AG10803 (cell line): ENCODE measurements around the gene ABHD13.
A peak's percentile ranks its signal among the peaks of the same experiment; 100 is the strongest.

Experiments
- DNase-seq: peaks from one replicate; pipeline ENCODE4 v3.0.0; 2010; ENCODE audit warnings: low read depth
- H3K4me3 ChIP-seq: 2 replicates; pipeline ENCODE4 v1.5.1; 2011; ENCODE audit warnings: mild to moderate bottlenecking, low read length, control low read depth
- TF ChIP-seq, protein P1 (sequence below): conservative IDR thresholded peaks from 2 replicates; pipeline ENCODE4 v1.5.1; 2011; ENCODE audit warnings: mild to moderate bottlenecking, low read length, control low read depth, inconsistent platforms

Gene ABHD13

DNA sequence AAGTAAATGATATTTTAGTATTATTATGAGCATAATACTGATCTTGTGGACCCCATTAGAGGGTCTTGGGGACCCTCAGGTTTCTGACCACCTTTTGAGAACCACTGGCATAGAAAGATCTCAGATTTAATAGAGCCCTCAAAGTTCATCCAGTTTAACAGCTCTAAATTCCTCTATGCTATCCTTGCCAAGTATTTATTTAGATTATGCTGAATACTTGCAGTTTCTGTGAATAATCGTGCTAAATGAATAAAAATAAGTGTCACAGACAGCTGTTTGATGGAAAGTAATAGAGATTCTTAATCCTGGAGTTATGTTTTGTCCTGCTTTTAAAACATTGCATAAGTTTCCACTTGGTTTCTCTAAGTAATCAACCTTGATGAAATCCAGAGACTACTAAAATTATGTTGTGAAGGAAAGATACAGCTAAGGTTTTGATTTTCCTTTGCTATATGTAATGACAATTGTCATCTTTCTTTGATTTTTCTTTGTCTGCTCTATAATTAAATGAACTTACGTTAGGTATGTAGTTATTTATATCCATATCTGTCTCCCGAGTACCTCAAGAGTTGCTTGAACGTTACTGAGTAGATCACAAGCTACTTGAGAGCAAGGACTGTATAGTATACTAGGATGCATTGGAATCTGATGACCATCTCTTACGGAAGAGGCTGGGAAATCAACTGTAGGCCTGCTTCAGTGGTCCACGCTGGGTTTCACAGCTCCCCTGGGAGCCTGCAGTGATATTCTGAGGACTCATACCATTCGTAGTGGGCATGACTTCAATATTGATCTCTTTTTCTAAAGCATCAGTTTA lies 5.7 kb downstream of the ABHD13 start:
- no peak overlapping the region for H3K4me3 ChIP-seq
- no peak for DNase-seq
- TF ChIP-seq, protein P1, sequence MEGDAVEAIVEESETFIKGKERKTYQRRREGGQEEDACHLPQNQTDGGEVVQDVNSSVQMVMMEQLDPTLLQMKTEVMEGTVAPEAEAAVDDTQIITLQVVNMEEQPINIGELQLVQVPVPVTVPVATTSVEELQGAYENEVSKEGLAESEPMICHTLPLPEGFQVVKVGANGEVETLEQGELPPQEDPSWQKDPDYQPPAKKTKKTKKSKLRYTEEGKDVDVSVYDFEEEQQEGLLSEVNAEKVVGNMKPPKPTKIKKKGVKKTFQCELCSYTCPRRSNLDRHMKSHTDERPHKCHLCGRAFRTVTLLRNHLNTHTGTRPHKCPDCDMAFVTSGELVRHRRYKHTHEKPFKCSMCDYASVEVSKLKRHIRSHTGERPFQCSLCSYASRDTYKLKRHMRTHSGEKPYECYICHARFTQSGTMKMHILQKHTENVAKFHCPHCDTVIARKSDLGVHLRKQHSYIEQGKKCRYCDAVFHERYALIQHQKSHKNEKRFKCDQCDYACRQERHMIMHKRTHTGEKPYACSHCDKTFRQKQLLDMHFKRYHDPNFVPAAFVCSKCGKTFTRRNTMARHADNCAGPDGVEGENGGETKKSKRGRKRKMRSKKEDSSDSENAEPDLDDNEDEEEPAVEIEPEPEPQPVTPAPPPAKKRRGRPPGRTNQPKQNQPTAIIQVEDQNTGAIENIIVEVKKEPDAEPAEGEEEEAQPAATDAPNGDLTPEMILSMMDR: no peak

GRCh38 chr13:108225440-108225839 lies 7.2 kb downstream of the ABHD13 start:
- H3K4me3 ChIP-seq: no peak overlapping the region
- no peak for DNase-seq
- TF ChIP-seq, protein P1: no peak

GRCh38 chr13:108226184-108226583 lies 8.0 kb downstream of the ABHD13 start:
- H3K4me3 ChIP-seq: no peak overlapping the region
- no peak for DNase-seq
- TF ChIP-seq, protein P1: no peak

GRCh38 chr13:108227651-108228272 lies 9.6 kb downstream of the ABHD13 start:
- no peak overlapping the region for H3K4me3 ChIP-seq
- peak; percentile 40 for DNase-seq
- TF ChIP-seq, protein P1: peak; percentile 85

DNA sequence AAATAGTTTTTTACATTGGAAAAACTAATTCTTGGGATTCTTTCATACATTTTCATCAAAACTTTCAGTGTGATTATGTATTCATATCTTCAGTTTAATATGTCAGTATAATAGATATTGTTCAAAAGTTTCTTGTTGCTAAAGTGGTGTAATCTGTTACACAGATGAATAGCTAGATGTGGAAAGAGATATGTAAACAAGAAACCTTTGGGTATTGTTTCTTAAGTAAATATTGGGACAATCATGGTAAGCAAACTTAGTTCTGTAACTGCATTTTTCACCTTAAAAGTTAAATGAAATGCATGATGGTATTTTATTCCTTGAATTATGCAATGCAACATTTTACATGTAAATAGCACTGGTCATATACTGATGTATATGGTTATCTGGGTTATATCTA lies 12.2 kb downstream of the ABHD13 start:
- TF ChIP-seq, protein P1: no peak
- no peak overlapping the region for H3K4me3 ChIP-seq
- no peak for DNase-seq

GRCh38 chr13:108249150-108249549 lies 31.0 kb downstream of the ABHD13 start:
- DNase-seq: no peak
- H3K4me3 ChIP-seq: no peak overlapping the region
- TF ChIP-seq, protein P1: no peak

DNA sequence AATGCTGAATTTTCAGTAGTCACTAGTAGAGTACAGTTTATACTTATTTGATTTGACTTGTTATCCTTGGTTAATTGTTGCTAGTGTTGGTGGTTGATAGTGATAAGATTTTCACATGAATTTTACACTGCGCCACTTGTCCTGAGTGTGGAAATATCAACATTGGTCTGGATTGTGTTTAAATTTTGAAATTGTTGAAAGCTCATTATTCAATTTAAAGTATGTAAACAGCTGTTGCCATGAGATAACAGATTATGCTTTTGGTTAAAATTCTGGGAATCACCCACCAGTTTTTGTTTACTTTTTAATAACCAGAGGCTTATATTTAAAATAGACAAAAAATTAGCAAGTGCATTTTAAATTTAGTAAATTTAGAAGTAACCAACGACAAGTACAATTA lies 39.1 kb downstream of the ABHD13 start:
- no peak overlapping the region for H3K4me3 ChIP-seq
- no peak for DNase-seq
- TF ChIP-seq, protein P1: no peak
